GM21360 (cell line): ENCODE measurements around the gene GRK4.
A peak's percentile ranks its signal among the peaks of the same experiment; 100 is the strongest.
"Not testable (repeated sequence)": the region's sequence is repeated elsewhere in the genome, so short reads cannot be mapped to it uniquely, and the experiment has no call there.

Experiments
- ATAC-seq: cut with Tn5 transposase; IDR thresholded peaks from one replicate; pipeline ENCODE4 v1.9.1; 2021; ENCODE audit warnings: mild to moderate bottlenecking, moderate library complexity; ENCODE audit not compliant: unreplicated experiment

GRK4 gene

DNA sequence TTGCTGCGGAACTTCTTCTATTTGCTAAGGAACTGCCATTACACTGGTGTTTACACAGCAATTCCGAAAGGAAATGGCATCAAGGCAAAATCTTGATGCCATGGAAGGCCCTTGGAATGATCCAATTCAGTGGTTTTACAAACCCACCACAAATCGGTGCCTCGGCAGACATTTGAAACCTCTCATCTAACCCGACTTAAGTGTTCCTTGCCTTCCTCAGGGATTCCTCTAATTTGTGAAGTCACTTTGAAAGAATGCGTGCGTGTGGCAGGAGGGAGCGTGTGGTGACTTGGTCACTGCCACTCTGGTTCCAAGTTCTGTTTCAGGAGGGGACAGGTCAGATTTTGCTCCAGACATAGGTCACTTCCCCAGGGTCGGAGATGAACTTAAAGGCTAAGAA lies 4.9 kb upstream of the GRK4 start:
- no peak for ATAC-seq

- ATAC-seq = not testable (repeated sequence)
These were observed 2.9 kb upstream of the GRK4 start for GRCh38 chr4:2960450-2960849.

- ATAC-seq = no peak
These were observed 2.0 kb upstream of the GRK4 start for GRCh38 chr4:2961421-2961810.

DNA sequence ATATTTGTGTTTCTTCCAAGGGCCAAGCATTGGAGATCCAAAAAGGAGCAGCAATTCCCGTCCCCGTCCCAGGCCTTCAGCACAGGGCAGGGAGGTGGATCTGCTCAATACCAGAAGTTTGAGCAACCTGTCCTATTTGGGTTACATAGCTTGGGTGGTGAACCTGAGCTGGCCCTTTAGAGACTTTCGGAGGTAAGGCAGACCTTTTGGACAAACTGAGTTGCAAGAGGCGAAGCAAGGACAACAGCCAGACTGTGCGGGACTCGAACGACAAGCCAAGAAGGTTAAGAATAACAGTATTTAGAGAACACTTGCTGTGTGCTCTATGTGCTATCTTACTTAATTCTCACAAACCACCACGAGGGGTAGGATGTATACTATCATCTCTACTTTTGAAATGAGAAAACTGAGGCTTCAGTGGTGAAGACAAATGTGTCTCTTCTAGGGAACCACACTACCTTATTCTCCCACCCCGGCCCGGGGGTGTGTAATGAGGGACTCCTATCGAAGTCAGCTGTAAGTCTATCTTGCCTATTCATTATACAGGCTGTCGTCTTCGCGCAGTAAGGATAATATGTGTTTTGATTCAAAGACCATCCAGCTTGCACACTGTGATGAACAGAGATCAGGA lies 1.4 kb upstream of the GRK4 start:
- no peak for ATAC-seq

DNA sequence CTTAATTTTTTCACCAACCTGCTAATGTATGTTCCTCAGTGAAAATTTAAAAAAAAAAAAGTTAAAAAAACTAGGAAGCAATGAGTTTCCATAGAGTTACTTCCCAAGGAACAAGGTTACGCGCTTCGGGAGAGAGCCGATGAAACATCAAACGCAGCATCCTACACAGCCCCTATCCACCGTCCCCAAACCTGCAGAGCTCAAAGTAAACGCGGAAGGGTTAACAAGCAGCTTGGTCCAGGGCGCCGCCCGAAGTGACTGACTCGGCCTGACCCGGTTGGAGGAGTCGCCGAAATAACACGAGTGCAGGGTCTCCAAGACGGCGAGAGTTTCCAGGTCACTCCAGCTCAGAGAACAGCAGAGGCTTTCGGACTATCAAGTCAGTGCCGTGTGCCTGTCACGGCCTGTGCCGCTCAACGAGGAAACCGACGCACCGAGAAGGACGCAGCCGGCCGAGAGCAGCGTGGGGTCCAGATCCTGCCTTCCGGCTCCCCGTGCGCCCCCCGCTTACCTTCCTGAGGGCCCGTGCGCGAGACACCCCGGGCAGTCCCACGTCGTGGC lies 677 bp upstream of the GRK4 start:
- ATAC-seq = peak; percentile 21

DNA sequence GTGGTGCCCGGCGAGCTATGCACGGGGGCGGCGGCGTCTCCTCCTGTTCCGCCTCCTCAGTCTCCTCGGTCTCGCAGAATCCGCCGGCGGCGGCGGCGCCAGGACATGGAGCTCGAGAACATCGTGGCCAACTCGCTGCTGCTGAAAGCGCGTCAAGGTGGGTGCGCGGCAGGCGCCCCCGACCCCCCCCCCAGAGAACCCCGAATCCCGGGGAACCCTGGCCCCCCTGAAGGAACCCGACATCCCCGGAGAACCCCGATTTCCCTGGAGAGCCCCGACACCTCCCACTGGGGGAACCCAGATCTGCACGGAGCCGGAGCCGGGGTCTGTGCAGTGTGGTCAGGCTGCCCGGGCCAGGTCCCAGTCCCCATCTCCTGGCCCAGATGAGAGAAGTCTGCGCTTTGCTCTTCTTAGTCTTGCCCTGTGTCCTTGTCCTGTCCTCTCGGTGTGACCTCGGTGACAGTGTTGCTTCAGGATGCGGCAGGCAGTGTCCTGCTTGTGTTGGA lies 648 bp downstream of the GRK4 start:
- peak; percentile 5 for ATAC-seq

DNA sequence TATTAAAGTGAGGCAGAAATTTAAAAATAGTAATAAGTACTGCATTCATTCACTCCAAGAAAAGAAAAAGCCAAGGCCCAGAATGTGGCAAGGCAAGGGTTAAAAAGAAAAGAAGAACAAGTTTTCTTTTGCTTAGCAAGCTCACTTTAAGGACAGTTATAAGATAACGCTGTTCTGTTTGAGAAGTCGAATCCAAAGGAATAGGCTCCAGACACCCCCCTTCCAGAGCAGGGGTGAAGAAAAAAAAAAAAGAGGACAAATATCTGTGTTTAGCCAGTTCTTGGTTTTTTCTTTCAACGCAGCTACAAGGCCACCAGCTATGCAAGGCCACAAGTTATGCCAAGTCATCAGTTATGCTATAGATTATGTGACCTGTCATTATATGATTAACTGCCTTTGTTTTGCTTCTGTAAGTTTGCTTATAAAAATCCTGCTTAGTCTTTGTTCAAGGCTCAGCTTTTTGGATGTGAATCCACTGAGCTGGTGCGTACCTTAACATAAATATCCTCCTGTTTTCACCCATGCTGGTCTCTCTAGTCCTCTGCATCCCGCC lies 1.4 kb downstream of the GRK4 start:
- no peak for ATAC-seq

DNA sequence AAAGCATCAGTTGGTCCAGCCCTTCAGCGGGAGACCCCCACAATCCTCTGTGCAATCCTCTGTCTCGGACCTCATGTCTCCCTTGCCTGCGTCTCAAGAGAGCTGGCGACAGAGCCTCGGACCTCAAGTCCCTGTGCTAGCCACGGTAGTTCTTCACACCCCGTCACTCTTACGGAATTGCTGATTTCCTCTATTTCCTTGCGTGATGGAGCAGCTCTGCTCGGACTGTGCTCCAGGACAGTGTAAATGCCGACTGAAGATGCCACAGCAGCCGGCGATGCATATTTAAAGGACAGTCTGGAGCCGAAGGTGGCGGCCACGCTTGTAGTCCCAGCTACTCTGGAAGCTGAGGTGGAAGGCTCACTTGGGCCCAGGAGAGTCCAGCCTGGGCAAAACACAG lies 1.9 kb downstream of the GRK4 start:
- ATAC-seq = no peak

DNA sequence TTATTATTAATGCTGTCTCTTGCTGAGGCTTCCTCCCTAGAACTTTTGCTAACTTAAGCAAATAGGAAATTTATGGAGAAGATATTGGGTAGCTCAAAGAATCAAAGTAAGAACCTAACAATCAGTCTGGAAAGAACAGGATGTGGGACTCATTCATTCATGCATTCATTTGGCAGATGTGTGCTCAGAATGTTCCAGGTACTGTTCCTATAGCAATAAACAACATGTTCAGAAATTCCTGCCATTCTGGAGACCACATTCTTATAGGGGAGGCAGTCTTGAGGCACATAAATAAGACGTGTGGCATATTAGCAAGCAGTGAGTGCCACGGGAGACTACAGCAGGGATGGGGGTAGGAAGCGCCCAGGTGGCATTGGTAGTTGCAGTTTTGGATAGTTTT lies 5.0 kb downstream of the GRK4 start:
- ATAC-seq = no peak

GRCh38 chr4:2971275-2971674 lies 7.9 kb downstream of the GRK4 start:
- ATAC-seq = no peak

- no peak for ATAC-seq
These were observed 14.1 kb downstream of the GRK4 start for GRCh38 chr4:2977211-2978088.

DNA sequence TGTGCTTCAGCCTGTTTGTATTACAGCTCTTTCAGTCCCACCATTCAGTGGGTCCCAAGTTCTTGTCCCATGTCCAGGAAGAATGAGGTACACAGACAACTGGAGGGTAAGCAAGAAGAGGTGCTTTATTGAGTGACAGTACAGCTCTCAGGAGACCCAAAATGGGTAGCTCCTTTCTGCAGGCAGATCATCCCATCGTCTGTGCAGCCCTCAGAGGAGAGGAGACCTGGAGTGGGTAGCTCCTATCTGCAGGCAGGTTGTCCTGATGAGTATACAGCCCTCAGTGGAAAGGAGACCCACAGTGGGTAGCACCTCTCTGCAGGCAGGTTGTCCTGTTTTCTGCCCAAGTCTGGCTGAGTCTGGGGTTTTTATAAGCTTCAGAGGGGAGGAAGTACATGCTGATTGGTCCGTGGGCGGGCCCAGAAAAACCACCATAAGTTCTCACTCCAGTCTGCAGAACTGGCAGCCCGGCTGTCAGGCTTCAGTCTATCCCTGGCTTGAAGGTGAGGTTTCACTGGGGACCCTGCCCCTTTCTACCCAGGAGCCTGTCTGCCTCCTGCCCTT lies 18.0 kb downstream of the GRK4 start:
- no peak for ATAC-seq

DNA sequence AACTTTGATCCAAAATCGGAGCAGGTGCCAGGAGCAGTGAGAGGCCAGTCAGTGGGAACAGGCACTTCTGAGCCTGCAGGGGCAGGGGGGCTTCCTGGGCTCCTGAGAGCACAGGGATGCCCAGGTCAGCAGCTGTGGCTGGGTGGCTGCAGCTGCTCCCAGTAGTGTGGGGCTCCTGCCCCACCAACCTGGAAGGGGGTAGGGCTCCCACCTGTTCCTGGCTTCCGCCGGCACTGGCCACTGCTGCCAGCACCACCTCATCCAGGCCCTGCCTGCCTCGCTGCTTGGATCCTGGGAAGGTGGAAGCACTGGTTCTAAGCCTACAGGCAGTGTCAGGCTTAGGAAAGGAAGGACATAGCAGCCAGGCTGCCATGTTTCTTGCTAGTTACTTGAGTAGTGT lies 18.6 kb downstream of the GRK4 start:
- no peak for ATAC-seq

GRCh38 chr4:2983715-2984114 lies 20.3 kb downstream of the GRK4 start:
- not testable (repeated sequence) for ATAC-seq

GRCh38 chr4:2991243-2991642 lies 27.9 kb downstream of the GRK4 start:
- no peak for ATAC-seq

DNA sequence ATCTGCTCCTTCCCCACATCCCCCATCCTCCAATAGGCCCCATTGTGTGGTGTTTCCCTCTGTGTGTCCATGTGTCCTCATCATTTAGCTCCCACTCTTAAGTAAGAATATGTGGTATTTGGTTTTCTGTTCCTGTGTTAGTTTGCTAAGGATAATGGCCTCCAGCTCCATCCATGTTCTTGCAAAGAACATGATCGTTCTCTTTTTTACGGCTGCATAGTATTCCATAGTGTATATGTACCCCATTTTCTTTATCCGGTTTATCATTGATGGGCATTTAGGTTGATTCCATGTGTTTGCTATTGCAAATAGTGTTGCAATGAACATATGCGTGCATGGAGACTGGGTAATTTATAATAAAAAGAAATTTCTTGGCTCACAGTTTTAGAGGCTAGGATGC lies 31.5 kb downstream of the GRK4 start:
- no peak for ATAC-seq

- no peak for ATAC-seq
These were observed 32.3 kb downstream of the GRK4 start for GRCh38 chr4:2995546-2996265.

GRCh38 chr4:2996415-2996814 lies 33.0 kb downstream of the GRK4 start:
- no peak for ATAC-seq

- ATAC-seq = no peak
These were observed 44.4 kb downstream of the GRK4 start for GRCh38 chr4:3007724-3008123.

GRCh38 chr4:3009422-3009821 lies 46.1 kb downstream of the GRK4 start:
- ATAC-seq = no peak

GRCh38 chr4:3010577-3010976 lies 47.2 kb downstream of the GRK4 start:
- no peak for ATAC-seq
